GM10266 (cell line): ENCODE measurements around the gene ADGRL1.
"Not testable (repeated sequence)": the region's sequence is repeated elsewhere in the genome, so short reads cannot be mapped to it uniquely, and the experiment has no call there.

Experiments used
- DNase-seq: peaks from one replicate; pipeline ENCODE4 v3.0.0; 2012; ENCODE audit errors: extremely low spot score
- CTCF ChIP-seq: IDR thresholded peaks from 2 replicates; pipeline ENCODE4 v1.5.1; 2012; ENCODE audit warnings: mild to moderate bottlenecking, low read depth; ENCODE audit not compliant: control insufficient read depth, insufficient read depth; ENCODE audit errors: missing control alignments

Gene ADGRL1

GRCh38 chr19:14237014-14237941, 31.3 kb upstream of the ADGRL1 start:
- TF ChIP-seq CTCF: no peak
- DNase-seq: no peak

GRCh38 chr19:14232945-14233344, 27.0 kb upstream of the ADGRL1 start:
- DNase-seq: not testable (repeated sequence)

- DNase-seq: not testable (repeated sequence)
Measured at GRCh38 chr19:14228446-14229071, 22.6 kb upstream of the ADGRL1 start.

- DNase-seq: not testable (repeated sequence)
Measured at GRCh38 chr19:14226498-14226897, 20.5 kb upstream of the ADGRL1 start.

GRCh38 chr19:14222886-14223285, 16.9 kb upstream of the ADGRL1 start:
- no peak for DNase-seq
- TF ChIP-seq CTCF: no peak

- DNase-seq: not testable (repeated sequence)
Measured at GRCh38 chr19:14221345-14221744, 15.4 kb upstream of the ADGRL1 start.

- TF ChIP-seq CTCF: no peak
- DNase-seq: no peak
Measured at GRCh38 chr19:14218620-14219330, 12.8 kb upstream of the ADGRL1 start.

GRCh38 chr19:14217886-14218285, 11.9 kb upstream of the ADGRL1 start:
- DNase-seq: not testable (repeated sequence)

- no peak for DNase-seq
- TF ChIP-seq CTCF: no peak
Measured at GRCh38 chr19:14214580-14214979, 8.6 kb upstream of the ADGRL1 start.

- DNase-seq: not testable (repeated sequence)
Measured at GRCh38 chr19:14210182-14210581, 4.2 kb upstream of the ADGRL1 start.

- DNase-seq: not testable (repeated sequence)
Measured at GRCh38 chr19:14209401-14209800, 3.4 kb upstream of the ADGRL1 start.

GRCh38 chr19:14208496-14208895, 2.5 kb upstream of the ADGRL1 start:
- DNase-seq: not testable (repeated sequence)

GRCh38 chr19:14207796-14208195, 1.8 kb upstream of the ADGRL1 start:
- not testable (repeated sequence) for DNase-seq

GRCh38 chr19:14206737-14207726, 1.1 kb upstream of the ADGRL1 start:
- DNase-seq: peak; percentile 81
